ENCODE measurements around the gene WDR18. TPM values are rescaled to one million over a fixed set of nuclear protein-coding genes. Genes with fewer than 3 reads are reported as not detected.

The WDR18 gene
- total RNA-seq, 2 donors from 2014 or later = 68.6 to 85.6 TPM

DNA sequence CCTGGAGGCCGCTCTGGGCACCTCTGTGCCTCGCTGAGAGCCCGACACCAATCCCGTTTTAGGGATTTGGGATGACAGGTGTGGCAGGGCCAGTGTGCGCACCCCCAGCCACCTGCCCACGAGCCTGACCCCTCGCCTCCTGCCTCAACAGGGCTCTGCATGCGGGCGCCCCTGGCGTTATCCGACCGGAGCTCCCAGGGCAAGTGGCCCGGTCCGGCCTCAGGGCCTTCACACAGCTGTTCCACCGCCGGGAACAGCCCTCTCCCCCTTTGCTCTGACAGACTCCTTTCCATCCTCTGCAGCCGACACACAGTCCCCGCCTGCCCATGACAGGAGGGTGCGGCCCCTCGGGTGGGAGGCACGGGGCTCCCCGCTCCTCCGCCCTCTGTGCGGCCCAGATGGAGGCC lies 7.1 kb upstream of the WDR18 start:
- Histone ChIP-seq H3K9me3 (ENCODE audit: control insufficient read depth, low read length) (no peaks in the 10 kb centered on the region), H3K4me1 (ENCODE audit: control insufficient read depth, insufficient read depth, low read length) (peaks cover 7% of the 10 kb centered on the region), H3K27me3 (ENCODE audit: control insufficient read depth, insufficient read depth, low read length, poor library complexity, severe bottlenecking) (no peaks in the 10 kb centered on the region), H3K4me3 (ENCODE audit: low read length) (no peak overlapping the region), H3K36me3 (ENCODE audit: control insufficient read depth, insufficient read depth, low read length) (peaks cover 5% of the 10 kb centered on the region), H3K9ac (ENCODE audit: extremely low read depth, low read length, poor library complexity, severe bottlenecking) (no peak overlapping the region), H3K27ac (ENCODE audit: low read depth, low read length) (no peak overlapping the region)
- no peaks in the 10 kb centered on the region for H3K9me3 Mint-ChIP-seq
- TF ChIP-seq, protein P1, sequence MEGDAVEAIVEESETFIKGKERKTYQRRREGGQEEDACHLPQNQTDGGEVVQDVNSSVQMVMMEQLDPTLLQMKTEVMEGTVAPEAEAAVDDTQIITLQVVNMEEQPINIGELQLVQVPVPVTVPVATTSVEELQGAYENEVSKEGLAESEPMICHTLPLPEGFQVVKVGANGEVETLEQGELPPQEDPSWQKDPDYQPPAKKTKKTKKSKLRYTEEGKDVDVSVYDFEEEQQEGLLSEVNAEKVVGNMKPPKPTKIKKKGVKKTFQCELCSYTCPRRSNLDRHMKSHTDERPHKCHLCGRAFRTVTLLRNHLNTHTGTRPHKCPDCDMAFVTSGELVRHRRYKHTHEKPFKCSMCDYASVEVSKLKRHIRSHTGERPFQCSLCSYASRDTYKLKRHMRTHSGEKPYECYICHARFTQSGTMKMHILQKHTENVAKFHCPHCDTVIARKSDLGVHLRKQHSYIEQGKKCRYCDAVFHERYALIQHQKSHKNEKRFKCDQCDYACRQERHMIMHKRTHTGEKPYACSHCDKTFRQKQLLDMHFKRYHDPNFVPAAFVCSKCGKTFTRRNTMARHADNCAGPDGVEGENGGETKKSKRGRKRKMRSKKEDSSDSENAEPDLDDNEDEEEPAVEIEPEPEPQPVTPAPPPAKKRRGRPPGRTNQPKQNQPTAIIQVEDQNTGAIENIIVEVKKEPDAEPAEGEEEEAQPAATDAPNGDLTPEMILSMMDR (conservative IDR thresholded peaks at IDR 0.05) = no peak
- no peak overlapping the region for H3K4me3 Mint-ChIP-seq
- DNase-seq = no peak
- H3K27ac Mint-ChIP-seq = no peak overlapping the region
- WGBS, 2 experiments (ENCODE audit: insufficient coverage in 1 of 2, insufficient read length in 1 of 2) = 94 to 95% methylated on average over 12 to 24 of the region's 24 CpGs
- H3K4me1 Mint-ChIP-seq = peaks cover 6% of the 10 kb centered on the region
- no peaks in the 10 kb centered on the region for H3K27me3 Mint-ChIP-seq (ENCODE audit: insufficient read depth)
- H3K36me3 Mint-ChIP-seq (ENCODE audit: low read depth) = peaks cover 8% of the 10 kb centered on the region

DNA sequence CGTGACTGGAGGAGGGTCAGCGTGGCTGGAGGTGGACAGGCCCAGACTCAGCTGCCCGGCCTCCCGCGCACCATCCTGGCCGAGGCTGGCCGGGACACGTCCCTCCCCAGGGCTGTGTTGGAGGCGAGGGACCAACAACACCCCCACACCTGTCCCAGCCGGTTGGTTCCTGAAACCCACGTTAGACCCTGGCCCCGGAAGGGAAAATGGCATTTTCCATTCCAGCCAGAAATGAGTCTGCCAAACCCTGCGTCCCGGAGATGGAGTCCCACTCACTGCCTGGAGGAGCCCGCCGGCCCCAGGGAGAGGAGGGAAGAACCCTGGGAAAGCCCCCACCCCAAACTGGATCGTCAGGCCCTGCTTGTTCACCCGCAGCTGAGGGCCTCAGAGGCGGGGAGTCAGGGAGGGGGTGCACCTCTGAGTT lies 4.8 kb upstream of the WDR18 start:
- Histone ChIP-seq H3K4me1 (ENCODE audit: control insufficient read depth, insufficient read depth, low read length) (peaks cover 7% of the 10 kb centered on the region), H3K9me3 (ENCODE audit: control insufficient read depth, low read length) (no peaks in the 10 kb centered on the region), H3K4me3 (ENCODE audit: low read length) (no peak overlapping the region), H3K9ac (ENCODE audit: extremely low read depth, low read length, poor library complexity, severe bottlenecking) (no peak overlapping the region), H3K27me3 (ENCODE audit: control insufficient read depth, insufficient read depth, low read length, poor library complexity, severe bottlenecking) (no peaks in the 10 kb centered on the region), H3K27ac (ENCODE audit: low read depth, low read length) (no peak overlapping the region), H3K36me3 (ENCODE audit: control insufficient read depth, insufficient read depth, low read length) (no peaks in the 10 kb centered on the region)
- WGBS, 2 experiments (ENCODE audit: insufficient coverage in 1 of 2, insufficient read length in 1 of 2) = 92 to 95% methylated on average over 14 to 17 of the region's 19 CpGs
- H3K4me3 Mint-ChIP-seq = no peak overlapping the region
- H3K27me3 Mint-ChIP-seq (ENCODE audit: insufficient read depth) = no peaks in the 10 kb centered on the region
- DNase-seq = no peak
- H3K9me3 Mint-ChIP-seq = no peaks in the 10 kb centered on the region
- H3K4me1 Mint-ChIP-seq = peaks cover 6% of the 10 kb centered on the region
- H3K36me3 Mint-ChIP-seq (ENCODE audit: low read depth) = no peaks in the 10 kb centered on the region
- TF ChIP-seq, protein P1 (conservative IDR thresholded peaks at IDR 0.05) = no peak
- no peak overlapping the region for H3K27ac Mint-ChIP-seq

DNA sequence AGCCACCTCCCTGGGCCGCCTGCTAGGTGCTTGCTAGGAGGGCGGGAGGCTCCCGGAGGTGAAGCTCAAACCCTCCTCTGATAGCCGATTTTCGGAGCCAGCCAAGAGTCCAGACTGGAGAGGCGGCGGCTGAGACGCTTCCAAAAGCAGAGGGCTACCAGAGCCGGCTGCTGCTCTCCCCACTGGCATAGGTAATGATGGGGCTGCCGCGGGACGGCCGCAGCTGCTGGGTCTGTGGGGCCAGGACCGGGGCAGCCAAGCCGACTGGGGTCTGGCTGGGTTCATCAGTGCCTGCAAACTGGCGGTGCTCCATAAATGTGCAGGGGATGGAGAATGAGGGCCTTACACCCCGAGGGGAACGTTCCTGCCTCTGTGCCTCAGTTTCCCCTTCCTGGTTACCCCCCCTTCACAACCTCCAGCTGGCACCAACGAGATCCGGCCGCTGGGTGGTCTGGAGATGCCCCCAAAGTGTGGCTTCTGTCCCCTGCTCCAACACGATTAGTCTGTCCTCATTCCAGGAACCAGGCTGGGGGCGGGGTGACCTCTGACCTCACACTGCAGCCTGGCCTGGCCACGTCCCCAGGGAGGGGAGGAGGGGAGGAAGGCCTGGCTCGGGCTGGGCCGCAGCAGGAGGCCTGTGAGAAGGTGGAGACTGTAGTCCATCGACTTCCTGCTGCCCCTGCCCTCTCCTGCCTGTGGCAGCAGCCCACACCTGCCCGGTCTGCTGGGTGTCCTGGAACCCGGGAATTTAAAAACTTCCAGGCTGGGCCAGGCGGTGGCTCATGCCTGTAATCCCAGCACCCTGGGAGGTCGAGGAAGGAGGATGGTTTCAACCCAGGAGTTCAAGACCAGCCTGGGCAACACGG lies 3.8 kb upstream of the WDR18 start:
- Histone ChIP-seq H3K27me3 (ENCODE audit: control insufficient read depth, insufficient read depth, low read length, poor library complexity, severe bottlenecking) (no peaks in the 10 kb centered on the region), H3K4me1 (ENCODE audit: control insufficient read depth, insufficient read depth, low read length) (peaks cover 7% of the 10 kb centered on the region), H3K36me3 (ENCODE audit: control insufficient read depth, insufficient read depth, low read length) (no peaks in the 10 kb centered on the region), H3K9ac (ENCODE audit: extremely low read depth, low read length, poor library complexity, severe bottlenecking) (peak overlapping the region; percentile 18), H3K27ac (ENCODE audit: low read depth, low read length) (peak overlapping the region; percentile 36), H3K4me3 (ENCODE audit: low read length) (no peak overlapping the region), H3K9me3 (ENCODE audit: control insufficient read depth, low read length) (no peaks in the 10 kb centered on the region)
- TF ChIP-seq, protein P1 (conservative IDR thresholded peaks at IDR 0.05) = no peak
- Mint-ChIP-seq H3K27me3 (ENCODE audit: insufficient read depth) (no peaks in the 10 kb centered on the region), H3K27ac (peak overlapping the region; percentile 86), H3K9me3 (no peaks in the 10 kb centered on the region), H3K4me1 (peaks cover 11% of the 10 kb centered on the region), H3K4me3 (peak overlapping the region; percentile 37), H3K36me3 (ENCODE audit: low read depth) (no peaks in the 10 kb centered on the region)
- DNase-seq = peak; percentile 91
- 61 to 69% methylated on average over 15 to 31 of the region's 32 CpGs for WGBS, 2 experiments (ENCODE audit: insufficient coverage in 1 of 2, insufficient read length in 1 of 2)

Measured in endodermal cell (in vitro differentiated cells).